Anterior cingulate cortex (tissue), 58 donors: ENCODE measurements around the gene PKNOX2.
A peak's percentile ranks its signal among the peaks of the same experiment; 100 is the strongest.

Experiments used
- DNase-seq, 58 donors: peaks; one replicate each; lab custom pipeline; 2025; lab: John Stamatoyannopoulos, UW

Gene PKNOX2

GRCh38 chr11:125371431-125371935 lies 206.9 kb downstream of the PKNOX2 start:
- no peak for DNase-seq

GRCh38 chr11:125372088-125372487 lies 207.5 kb downstream of the PKNOX2 start:
- DNase-seq, result no peak

GRCh38 chr11:125372911-125373310 lies 208.4 kb downstream of the PKNOX2 start:
- DNase-seq, result no peak

GRCh38 chr11:125373426-125374391 lies 209.2 kb downstream of the PKNOX2 start:
- DNase-seq, result peak in 8 of 58 donors; percentile 12 to 72 (median 29)

- no peak for DNase-seq
Observed at GRCh38 chr11:125374398-125374797, 209.8 kb downstream of the PKNOX2 start.

GRCh38 chr11:125375146-125375545 lies 210.6 kb downstream of the PKNOX2 start:
- DNase-seq, result no peak

- DNase-seq, result peak in 46 of 58 donors; percentile 8 to 88 (median 52)
Observed at GRCh38 chr11:125376117-125376516, 211.6 kb downstream of the PKNOX2 start.

- no peak for DNase-seq
Observed at GRCh38 chr11:125376856-125377255, 212.3 kb downstream of the PKNOX2 start.

GRCh38 chr11:125378083-125378482 lies 213.5 kb downstream of the PKNOX2 start:
- no peak for DNase-seq

- DNase-seq, result no peak
Observed at GRCh38 chr11:125378571-125378970, 214.0 kb downstream of the PKNOX2 start.

- no peak for DNase-seq
Observed at GRCh38 chr11:125379565-125379964, 215.0 kb downstream of the PKNOX2 start.

- DNase-seq, result peak in 1 of 58 donors; percentile 19
Observed at GRCh38 chr11:125379981-125380380, 215.4 kb downstream of the PKNOX2 start.

GRCh38 chr11:125380756-125381445 lies 216.3 kb downstream of the PKNOX2 start:
- no peak for DNase-seq

GRCh38 chr11:125381499-125382044 lies 217.0 kb downstream of the PKNOX2 start:
- DNase-seq, result peak in 18 of 58 donors; percentile 21 to 80 (median 39)

GRCh38 chr11:125382314-125382791 lies 217.8 kb downstream of the PKNOX2 start:
- no peak for DNase-seq

GRCh38 chr11:125382822-125383221 lies 218.3 kb downstream of the PKNOX2 start:
- no peak for DNase-seq

- DNase-seq, result no peak
Observed at GRCh38 chr11:125384825-125385224, 220.3 kb downstream of the PKNOX2 start.

GRCh38 chr11:125387901-125388300 lies 223.3 kb downstream of the PKNOX2 start:
- no peak for DNase-seq

- DNase-seq, result no peak
Observed at GRCh38 chr11:125388611-125389010, 224.1 kb downstream of the PKNOX2 start.

- no peak for DNase-seq
Observed at GRCh38 chr11:125389339-125390166, 225.0 kb downstream of the PKNOX2 start.
